ENCODE data around the gene PUS3.
"Not testable (repeated sequence)": the region's sequence is repeated elsewhere in the genome, so short reads cannot be mapped to it uniquely, and the experiment has no call there.

The PUS3 gene

DNA sequence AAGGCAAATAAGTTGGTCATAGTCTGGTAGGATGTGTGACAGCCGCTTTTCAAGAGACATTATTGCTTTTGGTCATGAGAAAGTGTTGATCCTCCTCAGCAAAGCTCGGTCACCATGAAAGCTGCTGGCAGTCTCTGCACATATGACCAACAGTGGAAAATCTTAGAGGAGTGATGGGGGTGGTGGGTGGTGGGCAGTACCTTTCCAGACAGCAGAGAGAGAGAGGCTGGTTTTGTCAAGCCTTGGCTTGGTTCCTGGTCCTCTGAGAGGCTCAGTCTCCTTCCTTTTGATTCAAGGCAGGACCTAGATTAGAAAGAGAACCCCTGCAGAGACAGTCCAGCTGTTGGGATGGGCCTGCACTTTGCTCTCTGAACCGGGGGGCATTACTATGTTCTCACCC is 22.8 kb upstream of the PUS3 start:
- no peak overlapping the region for H3K9ac ChIP-seq (ENCODE audit: low read depth, low read length)
- no peaks in the 10 kb centered on the region for H3K27me3 ChIP-seq (ENCODE audit: control insufficient read depth, insufficient read depth, low read length)
- no peaks in the 10 kb centered on the region for H3K9me3 ChIP-seq (ENCODE audit: control insufficient read depth, insufficient read depth, low read length)
- H3K36me3 ChIP-seq (ENCODE audit: control insufficient read depth, insufficient read depth, low read length), result no peaks in the 10 kb centered on the region
- no peak overlapping the region for H3K27ac ChIP-seq (ENCODE audit: low read depth, low read length)
- H3K4me3 ChIP-seq (ENCODE audit: low read depth, low read length), result no peak overlapping the region
- H3K4me1 ChIP-seq (ENCODE audit: control insufficient read depth, insufficient read depth, low read length), result peaks cover 2% of the 10 kb centered on the region; the same call in 1 of the 2 replicates

DNA sequence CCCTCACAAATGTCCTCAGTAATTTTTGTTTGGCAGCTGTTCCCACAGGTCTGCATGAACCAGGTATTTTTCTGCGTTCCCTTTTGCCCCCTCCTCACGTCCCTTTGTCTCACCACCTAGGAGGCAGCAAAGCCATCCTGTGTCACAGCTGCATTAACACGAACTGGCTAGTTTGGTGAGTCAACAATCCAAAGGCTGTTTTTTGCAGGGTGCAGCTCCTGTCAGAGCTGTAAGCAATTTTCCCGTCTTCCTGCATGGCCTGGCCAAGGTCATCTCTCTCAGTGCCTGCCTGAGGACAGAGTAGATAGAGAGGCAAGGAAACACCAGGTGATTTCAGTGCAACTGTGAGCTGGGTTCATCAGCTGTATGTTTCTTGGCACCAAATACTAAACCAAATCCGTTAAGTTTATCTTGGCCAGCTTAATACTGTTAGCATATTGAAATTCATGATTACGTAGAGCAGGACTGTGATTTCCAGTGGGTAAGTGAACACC is 22.3 kb upstream of the PUS3 start:
- Histone ChIP-seq H3K9ac (ENCODE audit: low read depth, low read length) (no peak overlapping the region), H3K9me3 (ENCODE audit: control insufficient read depth, insufficient read depth, low read length) (no peaks in the 10 kb centered on the region), H3K4me3 (ENCODE audit: low read depth, low read length) (no peak overlapping the region), H3K36me3 (ENCODE audit: control insufficient read depth, insufficient read depth, low read length) (no peaks in the 10 kb centered on the region), H3K27me3 (ENCODE audit: control insufficient read depth, insufficient read depth, low read length) (no peaks in the 10 kb centered on the region), H3K4me1 (ENCODE audit: control insufficient read depth, insufficient read depth, low read length) (peaks cover 2% of the 10 kb centered on the region; the same call in 1 of the 2 replicates), H3K27ac (ENCODE audit: low read depth, low read length) (no peak overlapping the region)

DNA sequence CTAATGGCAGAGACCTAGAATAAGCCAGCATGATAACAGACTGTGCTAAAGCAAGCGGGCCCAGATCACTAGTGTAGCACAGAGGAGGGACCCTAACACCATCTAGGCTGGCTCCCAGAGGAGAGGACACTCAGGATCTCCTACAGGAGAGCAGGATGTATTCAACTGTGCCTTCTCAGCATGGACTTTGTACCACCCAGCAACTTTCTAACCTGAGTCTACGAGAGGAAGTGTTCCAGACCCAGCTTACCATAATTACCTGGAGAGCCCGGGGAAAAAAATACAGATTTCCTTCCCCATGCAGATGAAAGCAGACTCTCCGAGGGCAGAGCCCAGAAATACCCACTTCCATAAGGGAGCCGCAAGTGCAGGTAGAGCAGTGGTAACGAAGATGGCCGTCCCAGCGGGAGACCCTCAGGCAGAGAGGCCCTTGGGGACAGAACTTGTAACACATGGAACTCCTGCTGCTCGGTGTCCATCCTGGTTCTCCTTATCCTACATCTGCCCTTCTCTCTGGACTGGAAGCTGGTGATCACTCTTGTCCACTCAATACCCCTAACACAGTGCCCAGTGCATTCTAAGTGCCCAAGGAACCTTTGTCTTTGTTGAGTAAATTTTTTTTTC is 21.5 kb upstream of the PUS3 start:
- Histone ChIP-seq H3K36me3 (ENCODE audit: control insufficient read depth, insufficient read depth, low read length) (no peaks in the 10 kb centered on the region), H3K4me3 (ENCODE audit: low read depth, low read length) (no peak overlapping the region), H3K4me1 (ENCODE audit: control insufficient read depth, insufficient read depth, low read length) (peaks cover 2% of the 10 kb centered on the region; the same call in 1 of the 2 replicates), H3K9me3 (ENCODE audit: control insufficient read depth, insufficient read depth, low read length) (no peaks in the 10 kb centered on the region), H3K9ac (ENCODE audit: low read depth, low read length) (no peak overlapping the region), H3K27me3 (ENCODE audit: control insufficient read depth, insufficient read depth, low read length) (no peaks in the 10 kb centered on the region), H3K27ac (ENCODE audit: low read depth, low read length) (no peak overlapping the region)

DNA sequence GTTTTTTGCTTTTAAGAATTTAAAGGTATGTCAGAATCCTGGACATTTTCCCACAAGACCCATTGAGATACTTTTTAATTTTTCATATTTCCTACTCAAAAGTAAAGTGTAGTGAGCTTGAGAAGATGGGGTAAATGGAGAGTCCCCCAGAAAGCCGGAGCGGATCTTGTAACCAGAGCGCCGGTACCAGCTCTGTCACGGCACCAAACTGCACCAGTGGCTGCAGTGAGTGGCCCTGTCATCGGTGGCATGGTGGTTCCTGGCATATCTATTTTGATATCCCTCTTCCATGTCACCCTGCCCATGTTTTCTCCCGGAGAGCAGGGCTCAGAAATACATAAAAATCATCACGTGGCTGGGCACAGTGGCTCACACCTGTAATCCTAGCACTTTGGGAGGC is 20.6 kb upstream of the PUS3 start:
- H3K36me3 ChIP-seq (ENCODE audit: control insufficient read depth, insufficient read depth, low read length), result no peaks in the 10 kb centered on the region
- no peaks in the 10 kb centered on the region for H3K27me3 ChIP-seq (ENCODE audit: control insufficient read depth, insufficient read depth, low read length)
- H3K27ac ChIP-seq (ENCODE audit: low read depth, low read length), result no peak overlapping the region
- peaks cover 2% of the 10 kb centered on the region; the same call in 1 of the 2 replicates for H3K4me1 ChIP-seq (ENCODE audit: control insufficient read depth, insufficient read depth, low read length)
- no peak overlapping the region for H3K9ac ChIP-seq (ENCODE audit: low read depth, low read length)
- H3K4me3 ChIP-seq (ENCODE audit: low read depth, low read length), result no peak overlapping the region
- no peaks in the 10 kb centered on the region for H3K9me3 ChIP-seq (ENCODE audit: control insufficient read depth, insufficient read depth, low read length)

DNA sequence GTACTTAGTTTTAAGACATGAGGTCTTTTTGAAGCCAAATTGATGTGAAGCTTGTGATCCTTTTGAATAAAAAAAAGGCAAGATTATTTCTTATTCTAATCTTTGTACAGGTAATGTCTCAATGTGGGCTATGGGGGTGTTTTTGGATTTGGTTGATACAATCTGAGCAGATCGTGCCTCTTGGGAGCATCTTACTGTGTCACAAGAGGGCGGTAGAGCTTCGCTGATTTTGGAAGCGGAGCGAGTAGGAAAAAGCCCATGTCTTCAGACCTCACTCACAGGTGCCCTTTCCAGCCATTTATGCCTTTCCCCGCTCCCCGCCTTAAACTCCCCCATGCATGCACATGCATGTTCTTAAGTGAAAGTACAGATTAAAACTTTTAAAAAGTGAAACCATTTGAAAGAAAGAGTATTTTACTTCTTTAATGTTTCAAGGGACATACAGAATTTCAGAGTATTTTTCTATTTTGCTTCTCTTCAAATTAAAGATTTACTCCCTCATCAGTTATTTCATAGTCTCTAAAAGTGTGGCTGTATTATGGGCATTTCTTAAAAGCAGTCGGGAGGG is 20.1 kb upstream of the PUS3 start:
- H3K9me3 ChIP-seq (ENCODE audit: control insufficient read depth, insufficient read depth, low read length), result no peaks in the 10 kb centered on the region
- H3K36me3 ChIP-seq (ENCODE audit: control insufficient read depth, insufficient read depth, low read length), result no peaks in the 10 kb centered on the region
- H3K27ac ChIP-seq (ENCODE audit: low read depth, low read length), result no peak overlapping the region
- no peak overlapping the region for H3K4me3 ChIP-seq (ENCODE audit: low read depth, low read length)
- H3K9ac ChIP-seq (ENCODE audit: low read depth, low read length), result no peak overlapping the region
- H3K27me3 ChIP-seq (ENCODE audit: control insufficient read depth, insufficient read depth, low read length), result no peaks in the 10 kb centered on the region
- peaks cover 2% of the 10 kb centered on the region; the same call in 1 of the 2 replicates for H3K4me1 ChIP-seq (ENCODE audit: control insufficient read depth, insufficient read depth, low read length)

DNA sequence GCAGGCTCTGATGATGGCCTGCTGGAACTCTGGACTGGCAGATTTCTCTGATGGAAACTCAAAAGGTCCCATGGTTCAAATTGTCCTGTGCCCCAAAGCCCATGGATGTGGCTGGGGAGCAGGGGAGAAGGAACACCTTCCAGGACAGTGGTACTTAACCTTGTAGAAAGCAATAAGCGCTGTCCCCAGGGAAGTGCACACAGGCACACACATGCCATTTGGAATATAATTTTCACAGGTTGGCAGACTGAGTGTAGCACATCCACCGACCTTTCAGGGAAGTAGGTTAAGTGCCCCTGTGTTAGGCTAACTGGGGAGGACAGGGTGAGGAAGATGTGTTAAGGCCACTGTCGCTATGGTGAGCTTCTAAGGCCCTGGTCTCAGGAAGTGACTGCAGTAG is 19.1 kb upstream of the PUS3 start:
- Histone ChIP-seq H3K4me1 (ENCODE audit: control insufficient read depth, insufficient read depth, low read length) (peaks cover 2% of the 10 kb centered on the region; the same call in 1 of the 2 replicates), H3K27me3 (ENCODE audit: control insufficient read depth, insufficient read depth, low read length) (no peaks in the 10 kb centered on the region), H3K9me3 (ENCODE audit: control insufficient read depth, insufficient read depth, low read length) (no peaks in the 10 kb centered on the region), H3K27ac (ENCODE audit: low read depth, low read length) (no peak overlapping the region), H3K4me3 (ENCODE audit: low read depth, low read length) (no peak overlapping the region), H3K36me3 (ENCODE audit: control insufficient read depth, insufficient read depth, low read length) (no peaks in the 10 kb centered on the region), H3K9ac (ENCODE audit: low read depth, low read length) (no peak overlapping the region)

DNA sequence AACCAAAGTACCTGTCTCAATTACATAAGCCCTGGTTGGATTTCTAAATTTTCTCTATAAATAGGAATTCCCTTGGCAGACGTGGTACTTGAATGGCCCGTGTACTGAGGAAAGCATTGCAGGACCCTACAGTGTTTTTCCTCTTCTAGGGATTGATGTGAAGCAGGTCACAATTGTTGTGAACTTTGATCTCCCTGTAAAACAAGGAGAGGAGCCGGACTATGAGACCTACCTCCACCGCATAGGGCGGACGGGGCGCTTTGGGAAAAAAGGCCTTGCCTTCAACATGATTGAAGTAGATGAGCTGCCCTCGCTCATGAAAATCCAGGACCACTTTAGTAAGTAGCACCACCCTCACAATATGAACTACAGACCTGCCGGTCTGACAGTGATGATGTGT is 18.0 kb upstream of the PUS3 start:
- H3K4me3 ChIP-seq (ENCODE audit: low read depth, low read length), result no peak overlapping the region
- no peak overlapping the region for H3K9ac ChIP-seq (ENCODE audit: low read depth, low read length)
- H3K9me3 ChIP-seq (ENCODE audit: control insufficient read depth, insufficient read depth, low read length), result no peaks in the 10 kb centered on the region
- no peaks in the 10 kb centered on the region for H3K36me3 ChIP-seq (ENCODE audit: control insufficient read depth, insufficient read depth, low read length)
- peaks cover 2% of the 10 kb centered on the region; the same call in 1 of the 2 replicates for H3K4me1 ChIP-seq (ENCODE audit: control insufficient read depth, insufficient read depth, low read length)
- no peak overlapping the region for H3K27ac ChIP-seq (ENCODE audit: low read depth, low read length)
- H3K27me3 ChIP-seq (ENCODE audit: control insufficient read depth, insufficient read depth, low read length), result no peaks in the 10 kb centered on the region

DNA sequence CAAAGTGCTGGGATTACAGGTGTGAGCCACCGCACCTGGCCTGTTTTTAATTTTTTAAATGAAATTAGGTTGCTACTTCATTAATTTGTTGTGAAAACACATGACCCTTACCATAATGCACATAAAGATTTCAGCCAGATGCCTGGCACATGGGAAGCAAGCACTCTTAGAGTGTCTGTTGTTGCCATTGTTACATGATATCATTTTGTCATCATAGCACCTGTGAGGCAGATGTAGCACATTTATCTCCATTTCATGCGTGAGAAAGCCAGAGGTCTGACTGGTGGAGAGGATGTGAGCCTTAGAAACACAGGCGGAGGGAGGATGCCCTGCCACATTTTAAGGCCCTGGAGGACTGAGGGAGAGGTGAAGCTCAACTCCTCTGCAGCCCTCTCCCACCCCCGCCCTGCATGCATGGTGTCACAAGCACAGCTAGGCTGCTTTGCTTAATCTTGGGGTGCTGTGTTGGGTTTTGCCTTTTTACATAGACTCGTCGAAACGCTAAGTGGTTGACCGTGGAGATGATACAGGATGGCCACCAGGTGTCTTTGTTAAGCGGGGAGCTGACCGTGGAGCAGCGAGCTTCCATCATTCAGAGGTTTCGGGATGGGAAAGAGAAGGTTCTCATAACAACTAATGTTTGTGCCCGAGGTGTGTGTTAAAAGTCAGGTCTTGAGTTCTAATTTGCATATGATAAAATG is 15.3 kb upstream of the PUS3 start:
- no peaks in the 10 kb centered on the region for H3K36me3 ChIP-seq (ENCODE audit: control insufficient read depth, insufficient read depth, low read length)
- H3K9ac ChIP-seq (ENCODE audit: low read depth, low read length), result no peak overlapping the region
- H3K4me3 ChIP-seq (ENCODE audit: low read depth, low read length), result no peak overlapping the region
- no peaks in the 10 kb centered on the region for H3K9me3 ChIP-seq (ENCODE audit: control insufficient read depth, insufficient read depth, low read length)
- no peaks in the 10 kb centered on the region for H3K27me3 ChIP-seq (ENCODE audit: control insufficient read depth, insufficient read depth, low read length)
- no peak overlapping the region for H3K27ac ChIP-seq (ENCODE audit: low read depth, low read length)
- no peaks in the 10 kb centered on the region for H3K4me1 ChIP-seq (ENCODE audit: control insufficient read depth, insufficient read depth, low read length)

DNA sequence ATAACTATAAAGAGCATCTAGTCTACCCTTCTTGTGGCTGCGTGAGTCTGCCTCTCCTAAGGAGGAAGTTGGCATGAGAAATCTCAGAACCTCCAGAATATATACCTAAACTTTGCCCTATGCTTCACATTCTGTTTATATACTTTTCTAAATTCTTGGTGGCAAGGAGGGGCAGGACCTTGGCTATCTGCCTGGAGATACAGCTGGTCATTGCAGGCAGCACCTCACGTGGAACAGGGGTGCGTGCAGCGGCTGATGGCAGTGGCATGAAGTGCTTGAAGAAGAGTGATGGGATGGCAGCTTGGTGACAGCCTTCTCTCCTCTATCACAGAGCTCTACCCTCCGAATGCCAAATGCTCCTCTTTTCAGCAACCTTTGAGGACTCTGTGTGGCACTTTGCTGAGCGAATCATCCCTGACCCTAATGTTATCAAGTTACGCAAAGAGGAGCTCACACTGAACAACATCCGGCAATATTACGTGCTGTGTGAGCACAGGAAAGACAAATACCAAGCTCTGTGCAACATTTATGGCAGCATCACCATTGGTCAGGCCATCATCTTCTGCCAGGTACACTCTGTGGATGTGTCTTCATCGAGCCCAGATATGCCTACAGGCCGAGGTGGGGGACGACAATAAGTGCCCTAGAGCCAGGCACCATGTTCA is 13.8 kb upstream of the PUS3 start:
- 0 out of 2 replicates have a peak, but pooled peaks cover 2% of the 10 kb centered on the region for H3K36me3 ChIP-seq (ENCODE audit: control insufficient read depth, insufficient read depth, low read length)
- H3K9me3 ChIP-seq (ENCODE audit: control insufficient read depth, insufficient read depth, low read length), result no peaks in the 10 kb centered on the region
- H3K4me1 ChIP-seq (ENCODE audit: control insufficient read depth, insufficient read depth, low read length), result no peaks in the 10 kb centered on the region
- H3K27ac ChIP-seq (ENCODE audit: low read depth, low read length), result no peak overlapping the region
- H3K4me3 ChIP-seq (ENCODE audit: low read depth, low read length), result no peak overlapping the region
- H3K27me3 ChIP-seq (ENCODE audit: control insufficient read depth, insufficient read depth, low read length), result no peaks in the 10 kb centered on the region
- H3K9ac ChIP-seq (ENCODE audit: low read depth, low read length), result no peak overlapping the region

DNA sequence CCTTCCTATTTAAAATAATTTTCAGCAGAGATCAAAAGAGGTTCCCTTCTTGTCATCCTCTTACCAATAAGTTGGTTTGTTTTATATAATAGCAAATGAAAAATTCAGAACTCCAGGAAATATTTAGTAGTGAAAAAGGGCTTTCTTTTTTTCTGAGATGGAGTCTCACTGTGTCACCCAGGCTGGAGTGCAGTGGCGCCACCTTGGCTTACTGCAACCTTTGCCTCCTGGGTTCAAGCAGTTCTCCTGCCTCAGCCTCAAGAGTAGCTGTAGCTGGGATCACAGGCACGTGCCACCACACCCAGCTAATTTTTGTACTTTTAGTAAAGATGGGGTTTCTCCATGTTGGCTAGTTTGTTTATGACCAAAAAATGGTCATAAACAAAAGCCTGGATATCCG is 11.6 kb upstream of the PUS3 start:
- 0 out of 2 replicates have a peak, but pooled peaks cover 11% of the 10 kb centered on the region for H3K36me3 ChIP-seq (ENCODE audit: control insufficient read depth, insufficient read depth, low read length)
- not testable (repeated sequence) for H3K4me3 ChIP-seq (ENCODE audit: low read depth, low read length); H3K4me1 ChIP-seq (ENCODE audit: control insufficient read depth, insufficient read depth, low read length); H3K27ac ChIP-seq (ENCODE audit: low read depth, low read length); H3K27me3 ChIP-seq (ENCODE audit: control insufficient read depth, insufficient read depth, low read length); H3K9me3 ChIP-seq (ENCODE audit: control insufficient read depth, insufficient read depth, low read length); H3K9ac ChIP-seq (ENCODE audit: low read depth, low read length)
